Lung (tissue), 12 donors: ENCODE measurements around the gene CREB5. TPM values are rescaled to one million over a fixed set of nuclear protein-coding genes. Genes with fewer than 3 reads are reported as not detected.

Experiments
- ATAC-seq: fragments of 200-7000 bp; cut with Tn5 transposase; one replicate; pipeline ENCODE4 v1.9.1; 2020; ENCODE audit warnings: moderate number of reproducible peaks; ENCODE audit not compliant: insufficient read depth, low FRiP score
- DNase-seq, 3 donors: peaks; one replicate each; pipeline ENCODE4 v3.0.0-alpha.2; 2013 to 2017
- H3K27ac ChIP-seq, 2 donors: one replicate each; pipeline ENCODE4 v1.5.1; 2013; ENCODE audit warnings: mild to moderate bottlenecking in 2 of 2, moderate library complexity in 2 of 2, control low read depth in 1 of 2, inconsistent platforms in 1 of 2, low read depth in 1 of 2, low read length in 1 of 2
- H3K27me3 ChIP-seq, 3 donors: one replicate each; pipeline ENCODE4 v1.5.1; 2013; ENCODE audit warnings: low read length in 2 of 3; ENCODE audit not compliant: control insufficient read depth in 3 of 3, insufficient read depth in 3 of 3
- H3K36me3 ChIP-seq, 4 donors: one replicate each; pipeline ENCODE4 v1.5.1; 2013; ENCODE audit warnings: low read length in 4 of 4, mild to moderate bottlenecking in 1 of 4, moderate library complexity in 1 of 4; ENCODE audit not compliant: control insufficient read depth in 4 of 4, insufficient read depth in 4 of 4
- H3K4me1 ChIP-seq, 5 donors: one replicate each; pipeline ENCODE4 v1.5.1; 2013; ENCODE audit warnings: low read length in 5 of 5, mild to moderate bottlenecking in 2 of 5, moderate library complexity in 1 of 5; ENCODE audit not compliant: control insufficient read depth in 5 of 5, insufficient read depth in 5 of 5
- H3K4me3 ChIP-seq: one replicate; pipeline ENCODE4 v1.5.1; 2013; ENCODE audit warnings: mild to moderate bottlenecking, control low read depth, moderate library complexity
- H3K9ac ChIP-seq, 2 donors: one replicate each; pipeline ENCODE4 v1.5.1; 2013; ENCODE audit warnings: low read length in 2 of 2, control low read depth in 1 of 2; ENCODE audit not compliant: insufficient read depth in 1 of 2
- H3K9me3 ChIP-seq, 4 donors: one replicate each; pipeline ENCODE4 v1.5.1; 2013; ENCODE audit warnings: low read length in 3 of 4, mild to moderate bottlenecking in 1 of 4, moderate library complexity in 1 of 4; ENCODE audit not compliant: control insufficient read depth in 4 of 4, insufficient read depth in 3 of 4
- WGBS, 2 donors: extraction: QIAGEN DNeasy Blood & Tissue Kit; methylation state at CpG; one replicate each; pipeline ENCODE4 v1.1.7; 2013; 5-methylcytosine and 5-hydroxymethylcytosine counted together
- polyA plus RNA-seq, 2 donors: library from polyadenylated mRNA; stranded (reverse); fragments of 200-250 nt; gene quantifications; one replicate each; pipeline ENCODE4 v1.2.1, GENCODE V29; 2013
- total RNA-seq, 2 donors: library from RNA; depleted of rRNA in 1 of 2; stranded (reverse); fragments of >200 nt in 1 of 2; gene quantifications; one replicate each; pipeline ENCODE4 v1.2.1, GENCODE V29; 2014 to 2021
- TF ChIP-seq, protein P1 (sequence below): IDR thresholded peaks from 2 replicates; pipeline ENCODE4 v1.5.1; 2012; ENCODE audit warnings: mild to moderate bottlenecking; ENCODE audit errors: control extremely low read depth, extremely low read depth
- donor health status: control.
- donor health status: control.
- donor health status: Bipolar disorder and iron deficiency.
- donor health status: healthy.
- donor health status: DM: yes; HTN: yes; CAD: no.

The CREB5 gene
- total and polyA plus RNA-seq, 4 donors: 2.7 to 23.1 (median 9.6) TPM

GRCh38 chr7:28392289-28392688 is 20.0 kb upstream of the CREB5 start:
- no peak for ATAC-seq
- no peak overlapping the region for H3K4me3 ChIP-seq
- 97 to 98% methylated on average over 2 of the region's 2 CpGs for WGBS, 2 donors
- H3K27me3 ChIP-seq: no peaks in the 10 kb centered on the region
- TF ChIP-seq, protein P1, sequence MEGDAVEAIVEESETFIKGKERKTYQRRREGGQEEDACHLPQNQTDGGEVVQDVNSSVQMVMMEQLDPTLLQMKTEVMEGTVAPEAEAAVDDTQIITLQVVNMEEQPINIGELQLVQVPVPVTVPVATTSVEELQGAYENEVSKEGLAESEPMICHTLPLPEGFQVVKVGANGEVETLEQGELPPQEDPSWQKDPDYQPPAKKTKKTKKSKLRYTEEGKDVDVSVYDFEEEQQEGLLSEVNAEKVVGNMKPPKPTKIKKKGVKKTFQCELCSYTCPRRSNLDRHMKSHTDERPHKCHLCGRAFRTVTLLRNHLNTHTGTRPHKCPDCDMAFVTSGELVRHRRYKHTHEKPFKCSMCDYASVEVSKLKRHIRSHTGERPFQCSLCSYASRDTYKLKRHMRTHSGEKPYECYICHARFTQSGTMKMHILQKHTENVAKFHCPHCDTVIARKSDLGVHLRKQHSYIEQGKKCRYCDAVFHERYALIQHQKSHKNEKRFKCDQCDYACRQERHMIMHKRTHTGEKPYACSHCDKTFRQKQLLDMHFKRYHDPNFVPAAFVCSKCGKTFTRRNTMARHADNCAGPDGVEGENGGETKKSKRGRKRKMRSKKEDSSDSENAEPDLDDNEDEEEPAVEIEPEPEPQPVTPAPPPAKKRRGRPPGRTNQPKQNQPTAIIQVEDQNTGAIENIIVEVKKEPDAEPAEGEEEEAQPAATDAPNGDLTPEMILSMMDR: no peak
- H3K9me3 ChIP-seq: no peaks in the 10 kb centered on the region
- no peak overlapping the region for H3K9ac ChIP-seq
- H3K36me3 ChIP-seq: no peaks in the 10 kb centered on the region
- DNase-seq: no peak
- peaks cover 0 to 26% (median 5%) of the 10 kb centered on the region in 5 donors for H3K4me1 ChIP-seq
- H3K27ac ChIP-seq: no peak overlapping the region

DNA sequence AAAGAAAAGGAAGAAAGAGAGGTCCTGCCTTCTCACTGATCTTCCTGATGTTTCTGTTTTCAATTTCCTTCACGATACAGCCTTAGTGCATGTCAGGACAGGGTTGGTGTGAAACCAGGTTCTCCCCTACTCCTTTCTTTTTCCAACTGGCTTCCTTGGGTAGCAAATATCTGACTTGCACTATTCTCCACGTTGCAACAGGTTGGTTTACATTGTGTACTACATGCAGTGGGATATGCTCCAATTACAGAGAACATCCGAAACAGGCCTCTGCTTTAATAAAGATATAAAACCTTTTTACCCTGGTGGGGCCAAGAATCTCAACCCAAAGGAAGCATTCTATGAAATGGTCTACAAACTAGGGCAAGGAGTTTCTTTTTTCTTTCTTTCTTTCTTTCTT is 16.9 kb upstream of the CREB5 start:
- DNase-seq: no peak
- TF ChIP-seq, protein P1: no peak
- WGBS, 2 donors: 58 to 67% methylated on average over 3 of the region's 3 CpGs

DNA sequence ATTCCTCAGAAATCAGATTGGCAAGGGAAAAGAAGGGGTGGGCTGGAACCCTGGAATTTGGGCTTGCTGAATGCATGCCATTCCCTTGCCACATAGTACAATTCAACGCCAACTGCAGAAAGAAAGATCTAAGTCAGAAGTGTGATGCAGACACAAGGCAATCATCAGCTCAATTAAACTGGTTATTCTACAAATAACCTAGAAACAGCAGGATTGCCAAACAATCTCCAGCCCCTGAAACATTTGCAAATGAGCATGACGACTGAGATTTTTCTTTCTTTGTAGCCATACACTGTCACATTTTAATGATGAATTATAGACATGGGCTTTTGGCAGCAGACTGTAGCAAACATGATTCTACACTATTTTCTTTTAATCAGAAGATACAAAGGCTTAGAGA is 16.5 kb upstream of the CREB5 start:
- DNase-seq: peak; percentile 28 to 66 (median 59)
- H3K27ac ChIP-seq: no peak overlapping the region
- peaks cover 0 to 14% (median 6%) of the 10 kb centered on the region in 5 donors for H3K4me1 ChIP-seq
- no peaks in the 10 kb centered on the region for H3K9me3 ChIP-seq
- no peaks in the 10 kb centered on the region for H3K27me3 ChIP-seq
- no peak overlapping the region for H3K4me3 ChIP-seq
- TF ChIP-seq, protein P1: no peak
- 58 to 71% methylated on average over 2 of the region's 2 CpGs for WGBS, 2 donors
- ATAC-seq: no peak
- no peak overlapping the region for H3K9ac ChIP-seq
- H3K36me3 ChIP-seq: no peaks in the 10 kb centered on the region

More for the DNA sequence above, 16.9 kb upstream of the CREB5 start:
- no peaks in the 10 kb centered on the region for H3K36me3 ChIP-seq
- H3K27ac ChIP-seq: no peak overlapping the region
- H3K4me3 ChIP-seq: no peak overlapping the region
- H3K27me3 ChIP-seq: no peaks in the 10 kb centered on the region
- H3K9me3 ChIP-seq: no peaks in the 10 kb centered on the region
- H3K9ac ChIP-seq: no peak overlapping the region
- no peak for ATAC-seq
- peaks cover 0 to 17% (median 6%) of the 10 kb centered on the region in 5 donors for H3K4me1 ChIP-seq

GRCh38 chr7:28397141-28397540 is 15.2 kb upstream of the CREB5 start:
- ATAC-seq: no peak
- Histone ChIP-seq H3K27ac (no peak overlapping the region), H3K9ac (no peak overlapping the region), H3K4me1 (peaks cover 0 to 14% (median 6%) of the 10 kb centered on the region in 5 donors), H3K36me3 (no peaks in the 10 kb centered on the region), H3K9me3 (no peaks in the 10 kb centered on the region), H3K27me3 (no peaks in the 10 kb centered on the region), H3K4me3 (no peak overlapping the region)
- peak; percentile 64 to 85 (median 78) for DNase-seq
- TF ChIP-seq, protein P1: no peak
- 56 to 77% methylated on average over 2 of the region's 2 CpGs for WGBS, 2 donors
